Stimulated activated CD4-positive, alpha-beta T cell treated with anti-CD3 and anti-CD28 coated beads, Interleukin-1b, Interleukin-23, amount 100 ng/mL, for 48 hours (primary cell): ENCODE results near the gene PTPRD.

Experiments used
- DNase-seq: peaks from one replicate; pipeline ENCODE4 v3.0.0-alpha.2; 2020

The PTPRD gene

GRCh38 chr9:8600914-8601680 lies 2011.7 kb downstream of the PTPRD start:
- no peak for DNase-seq

GRCh38 chr9:8599937-8600336 lies 2012.9 kb downstream of the PTPRD start:
- DNase-seq: no peak

GRCh38 chr9:8589476-8589875 lies 2023.3 kb downstream of the PTPRD start:
- DNase-seq: no peak

GRCh38 chr9:8585036-8585435 lies 2027.8 kb downstream of the PTPRD start:
- DNase-seq: no peak

- DNase-seq: no peak
Measured at GRCh38 chr9:8579661-8580060, 2033.1 kb downstream of the PTPRD start.

- DNase-seq: no peak
Measured at GRCh38 chr9:8576741-8577140, 2036.1 kb downstream of the PTPRD start.

- DNase-seq: no peak
Measured at GRCh38 chr9:8574846-8575245, 2038.0 kb downstream of the PTPRD start.

- no peak for DNase-seq
Measured at GRCh38 chr9:8572209-8572608, 2040.6 kb downstream of the PTPRD start.

- no peak for DNase-seq
Measured at GRCh38 chr9:8571643-8572042, 2041.2 kb downstream of the PTPRD start.

GRCh38 chr9:8570776-8571175 lies 2042.0 kb downstream of the PTPRD start:
- DNase-seq: no peak

GRCh38 chr9:8569823-8570222 lies 2043.0 kb downstream of the PTPRD start:
- DNase-seq: no peak

- no peak for DNase-seq
Measured at GRCh38 chr9:8567963-8568579, 2044.7 kb downstream of the PTPRD start.

- DNase-seq: no peak
Measured at GRCh38 chr9:8564960-8565359, 2047.8 kb downstream of the PTPRD start.

- no peak for DNase-seq
Measured at GRCh38 chr9:8560560-8561525, 2052.0 kb downstream of the PTPRD start.

- DNase-seq: no peak
Measured at GRCh38 chr9:8558176-8558575, 2054.6 kb downstream of the PTPRD start.

- no peak for DNase-seq
Measured at GRCh38 chr9:8555762-8556500, 2056.9 kb downstream of the PTPRD start.

GRCh38 chr9:8553444-8553843 lies 2059.4 kb downstream of the PTPRD start:
- no peak for DNase-seq

GRCh38 chr9:8552732-8553131 lies 2060.1 kb downstream of the PTPRD start:
- no peak for DNase-seq

GRCh38 chr9:8549214-8549613 lies 2063.6 kb downstream of the PTPRD start:
- no peak for DNase-seq

GRCh38 chr9:8543219-8543618 lies 2069.6 kb downstream of the PTPRD start:
- no peak for DNase-seq

GRCh38 chr9:8542537-8542936 lies 2070.3 kb downstream of the PTPRD start:
- DNase-seq: no peak

- no peak for DNase-seq
Measured at GRCh38 chr9:8539681-8540197, 2073.1 kb downstream of the PTPRD start.

GRCh38 chr9:8536845-8537244 lies 2076.0 kb downstream of the PTPRD start:
- DNase-seq: no peak
